ENCODE measurements around the gene MPZ. TPM values are rescaled to one million over a fixed set of nuclear protein-coding genes. Genes with fewer than 3 reads are reported as not detected.

Gene MPZ
- total and polyA plus RNA-seq, 9 of the 15 experiments (the other 6 are each of a cell fraction or from before 2014, with no cell fraction given) = 0.22 to 16.6 (median 10.9) TPM

DNA sequence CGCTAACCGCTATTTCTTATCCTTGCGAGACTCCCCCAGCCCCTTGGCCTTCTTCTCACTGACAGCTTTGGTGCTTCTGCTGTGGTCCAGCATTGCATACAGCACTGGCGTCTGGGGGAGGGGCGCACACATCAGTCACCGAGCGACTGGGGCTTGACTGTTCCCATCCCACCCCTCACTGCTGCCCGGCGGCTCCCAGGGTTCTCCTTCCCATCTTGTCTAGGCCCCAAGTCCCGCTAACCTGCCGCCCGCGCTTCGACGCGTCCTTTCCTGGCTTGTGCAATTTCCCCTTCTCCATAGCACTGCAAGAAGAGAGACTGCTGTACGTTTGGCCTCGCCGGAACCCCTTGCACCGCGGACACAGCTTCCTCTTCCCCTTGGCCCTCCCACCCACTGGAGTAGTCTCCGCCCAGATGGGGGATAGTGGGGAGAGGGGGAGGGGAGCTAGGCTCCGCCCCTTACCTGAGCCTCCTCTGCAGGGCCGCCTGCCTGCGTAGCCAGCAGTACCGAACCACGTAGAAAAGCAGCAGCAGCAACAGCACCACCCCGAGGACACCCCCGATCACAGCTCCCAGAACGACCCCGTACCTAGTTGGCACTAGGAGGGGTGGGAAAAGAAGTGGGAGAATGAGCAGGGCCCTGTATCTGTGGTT, 3.8 kb downstream of the MPZ start (continued):
- TF ChIP-seq ZFPM2 (CRISPR knock-in tag; IDR thresholded peaks at IDR 0.05) (no peak), ZNF384 (IDR thresholded peaks at IDR 0.05; ENCODE audit: low read depth, low read length) (peak; percentile 6; the same call in 1 of the 2 replicates), CBX8 (IDR thresholded peaks at IDR 0.05; ENCODE audit: borderline replicate concordance, extremely low read depth, low read depth, low read length, poor library complexity, severe bottlenecking) (no peak), PHTF2 (CRISPR knock-in tag; IDR thresholded peaks at IDR 0.05) (no peak), CTBP1 (IDR thresholded peaks at IDR 0.05; ENCODE audit: borderline replicate concordance) (peak; percentile 64; the same call in 1 of the 2 replicates), ZNF124 (CRISPR knock-in tag; IDR thresholded peaks at IDR 0.05) (no peak), ZNF584 (CRISPR knock-in tag; IDR thresholded peaks at IDR 0.05; ENCODE audit: low read depth) (no peak), POLR3A (IDR thresholded peaks at IDR 0.05; ENCODE audit: borderline replicate concordance, extremely low read depth, insufficient read depth, insufficient read length) (no peak), RAD21 (CRISPR knock-in tag; conservative IDR thresholded peaks at IDR 0.05 in 1 of 2, IDR thresholded peaks at IDR 0.05 in 1 of 2) (peak; percentile 34 to 47; a peak in 3 of 4 replicates), GABPB1 (CRISPR knock-in tag; IDR thresholded peaks at IDR 0.05) (peak; percentile 32; the same call in 1 of the 2 replicates), SUPT5H (IDR thresholded peaks at IDR 0.05) (peak; percentile 66), ZNF436 (CRISPR knock-in tag; IDR thresholded peaks at IDR 0.05) (no peak), STAT5B (CRISPR knock-in tag; IDR thresholded peaks at IDR 0.05) (no peak)
- TF ChIP-seq, protein P1, sequence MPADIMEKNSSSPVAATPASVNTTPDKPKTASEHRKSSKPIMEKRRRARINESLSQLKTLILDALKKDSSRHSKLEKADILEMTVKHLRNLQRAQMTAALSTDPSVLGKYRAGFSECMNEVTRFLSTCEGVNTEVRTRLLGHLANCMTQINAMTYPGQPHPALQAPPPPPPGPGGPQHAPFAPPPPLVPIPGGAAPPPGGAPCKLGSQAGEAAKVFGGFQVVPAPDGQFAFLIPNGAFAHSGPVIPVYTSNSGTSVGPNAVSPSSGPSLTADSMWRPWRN (IDR thresholded peaks at IDR 0.05; ENCODE audit: low read depth) = no peak
- TF ChIP-seq, protein P2, sequence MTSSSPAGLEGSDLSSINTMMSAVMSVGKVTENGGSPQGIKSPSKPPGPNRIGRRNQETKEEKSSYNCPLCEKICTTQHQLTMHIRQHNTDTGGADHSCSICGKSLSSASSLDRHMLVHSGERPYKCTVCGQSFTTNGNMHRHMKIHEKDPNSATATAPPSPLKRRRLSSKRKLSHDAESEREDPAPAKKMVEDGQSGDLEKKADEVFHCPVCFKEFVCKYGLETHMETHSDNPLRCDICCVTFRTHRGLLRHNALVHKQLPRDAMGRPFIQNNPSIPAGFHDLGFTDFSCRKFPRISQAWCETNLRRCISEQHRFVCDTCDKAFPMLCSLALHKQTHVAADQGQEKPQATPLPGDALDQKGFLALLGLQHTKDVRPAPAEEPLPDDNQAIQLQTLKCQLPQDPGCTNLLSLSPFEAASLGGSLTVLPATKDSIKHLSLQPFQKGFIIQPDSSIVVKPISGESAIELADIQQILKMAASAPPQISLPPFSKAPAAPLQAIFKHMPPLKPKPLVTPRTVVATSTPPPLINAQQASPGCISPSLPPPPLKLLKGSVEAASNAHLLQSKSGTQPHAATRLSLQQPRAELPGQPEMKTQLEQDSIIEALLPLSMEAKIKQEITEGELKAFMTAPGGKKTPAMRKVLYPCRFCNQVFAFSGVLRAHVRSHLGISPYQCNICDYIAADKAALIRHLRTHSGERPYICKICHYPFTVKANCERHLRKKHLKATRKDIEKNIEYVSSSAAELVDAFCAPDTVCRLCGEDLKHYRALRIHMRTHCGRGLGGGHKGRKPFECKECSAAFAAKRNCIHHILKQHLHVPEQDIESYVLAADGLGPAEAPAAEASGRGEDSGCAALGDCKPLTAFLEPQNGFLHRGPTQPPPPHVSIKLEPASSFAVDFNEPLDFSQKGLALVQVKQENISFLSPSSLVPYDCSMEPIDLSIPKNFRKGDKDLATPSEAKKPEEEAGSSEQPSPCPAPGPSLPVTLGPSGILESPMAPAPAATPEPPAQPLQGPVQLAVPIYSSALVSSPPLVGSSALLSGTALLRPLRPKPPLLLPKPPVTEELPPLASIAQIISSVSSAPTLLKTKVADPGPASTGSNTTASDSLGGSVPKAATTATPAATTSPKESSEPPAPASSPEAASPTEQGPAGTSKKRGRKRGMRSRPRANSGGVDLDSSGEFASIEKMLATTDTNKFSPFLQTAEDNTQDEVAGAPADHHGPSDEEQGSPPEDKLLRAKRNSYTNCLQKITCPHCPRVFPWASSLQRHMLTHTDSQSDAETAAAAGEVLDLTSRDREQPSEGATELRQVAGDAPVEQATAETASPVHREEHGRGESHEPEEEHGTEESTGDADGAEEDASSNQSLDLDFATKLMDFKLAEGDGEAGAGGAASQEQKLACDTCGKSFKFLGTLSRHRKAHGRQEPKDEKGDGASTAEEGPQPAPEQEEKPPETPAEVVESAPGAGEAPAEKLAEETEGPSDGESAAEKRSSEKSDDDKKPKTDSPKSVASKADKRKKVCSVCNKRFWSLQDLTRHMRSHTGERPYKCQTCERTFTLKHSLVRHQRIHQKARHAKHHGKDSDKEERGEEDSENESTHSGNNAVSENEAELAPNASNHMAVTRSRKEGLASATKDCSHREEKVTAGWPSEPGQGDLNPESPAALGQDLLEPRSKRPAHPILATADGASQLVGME (CRISPR knock-in tag; IDR thresholded peaks at IDR 0.05) = no peak
- TF ChIP-seq, protein P3, sequence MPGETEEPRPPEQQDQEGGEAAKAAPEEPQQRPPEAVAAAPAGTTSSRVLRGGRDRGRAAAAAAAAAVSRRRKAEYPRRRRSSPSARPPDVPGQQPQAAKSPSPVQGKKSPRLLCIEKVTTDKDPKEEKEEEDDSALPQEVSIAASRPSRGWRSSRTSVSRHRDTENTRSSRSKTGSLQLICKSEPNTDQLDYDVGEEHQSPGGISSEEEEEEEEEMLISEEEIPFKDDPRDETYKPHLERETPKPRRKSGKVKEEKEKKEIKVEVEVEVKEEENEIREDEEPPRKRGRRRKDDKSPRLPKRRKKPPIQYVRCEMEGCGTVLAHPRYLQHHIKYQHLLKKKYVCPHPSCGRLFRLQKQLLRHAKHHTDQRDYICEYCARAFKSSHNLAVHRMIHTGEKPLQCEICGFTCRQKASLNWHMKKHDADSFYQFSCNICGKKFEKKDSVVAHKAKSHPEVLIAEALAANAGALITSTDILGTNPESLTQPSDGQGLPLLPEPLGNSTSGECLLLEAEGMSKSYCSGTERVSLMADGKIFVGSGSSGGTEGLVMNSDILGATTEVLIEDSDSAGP (CRISPR knock-in tag; IDR thresholded peaks at IDR 0.05) = peak; percentile 52; the same call in 1 of the 2 replicates
- TF ChIP-seq, protein P4, sequence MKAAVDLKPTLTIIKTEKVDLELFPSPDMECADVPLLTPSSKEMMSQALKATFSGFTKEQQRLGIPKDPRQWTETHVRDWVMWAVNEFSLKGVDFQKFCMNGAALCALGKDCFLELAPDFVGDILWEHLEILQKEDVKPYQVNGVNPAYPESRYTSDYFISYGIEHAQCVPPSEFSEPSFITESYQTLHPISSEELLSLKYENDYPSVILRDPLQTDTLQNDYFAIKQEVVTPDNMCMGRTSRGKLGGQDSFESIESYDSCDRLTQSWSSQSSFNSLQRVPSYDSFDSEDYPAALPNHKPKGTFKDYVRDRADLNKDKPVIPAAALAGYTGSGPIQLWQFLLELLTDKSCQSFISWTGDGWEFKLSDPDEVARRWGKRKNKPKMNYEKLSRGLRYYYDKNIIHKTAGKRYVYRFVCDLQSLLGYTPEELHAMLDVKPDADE (conservative IDR thresholded peaks at IDR 0.05; ENCODE audit: control insufficient read depth, low read depth, low read length) = no peak
